ENCODE measurements around the gene KRABD2.
A peak's percentile ranks its signal among the peaks of the same experiment; 100 is the strongest.

The KRABD2 gene

DNA sequence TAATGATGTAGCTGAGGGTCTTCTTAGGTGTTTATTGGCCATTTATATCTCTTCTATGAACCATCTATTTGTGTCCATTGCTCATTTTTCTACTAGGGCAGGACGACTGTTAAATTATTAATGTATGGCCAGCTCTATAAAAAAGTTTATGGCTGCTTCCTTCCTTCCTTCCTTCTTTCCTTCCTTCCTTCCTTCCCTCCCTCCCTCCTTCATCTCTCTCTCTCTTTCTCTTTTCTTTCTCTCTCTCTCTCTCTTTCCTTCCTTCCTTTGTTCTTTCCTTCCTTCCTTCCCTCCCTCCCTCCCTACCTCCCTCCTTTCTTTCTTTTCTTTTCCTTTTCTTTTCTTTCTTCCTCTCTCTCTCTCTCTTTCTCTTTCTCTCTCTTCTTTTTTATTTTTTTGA is 42.0 kb upstream of the KRABD2 start:
- no peaks in the 10 kb centered on the region for H3K27me3 ChIP-seq
- peaks cover 0 to 35% (median 19%) of the 10 kb centered on the region in 4 donors for H3K4me1 ChIP-seq
- intact Hi-C loops (cut with DNase I), result loop anchor here in 1 of 2 donors (10.0 kb wide), 1 partner anchor 56 kb away; no protein-coding TSS in a partner anchor
- H3K36me3 ChIP-seq, result no peaks in the 10 kb centered on the region
- H3K4me3 ChIP-seq, result no peak overlapping the region
- no peak for ATAC-seq
- DNase-seq, result no peak
- peak overlapping the region in 2 of 3 donors; percentile 43 to 56 for H3K27ac ChIP-seq
- H3K9me3 ChIP-seq, result no peaks in the 10 kb centered on the region
- WGBS (ENCODE audit: insufficient coverage, low coverage, low lambda C conversion rate, missing lambda C conversion rate), result 75% methylated on average over 1 of the region's 1 CpG
- TF ChIP-seq, protein P1, sequence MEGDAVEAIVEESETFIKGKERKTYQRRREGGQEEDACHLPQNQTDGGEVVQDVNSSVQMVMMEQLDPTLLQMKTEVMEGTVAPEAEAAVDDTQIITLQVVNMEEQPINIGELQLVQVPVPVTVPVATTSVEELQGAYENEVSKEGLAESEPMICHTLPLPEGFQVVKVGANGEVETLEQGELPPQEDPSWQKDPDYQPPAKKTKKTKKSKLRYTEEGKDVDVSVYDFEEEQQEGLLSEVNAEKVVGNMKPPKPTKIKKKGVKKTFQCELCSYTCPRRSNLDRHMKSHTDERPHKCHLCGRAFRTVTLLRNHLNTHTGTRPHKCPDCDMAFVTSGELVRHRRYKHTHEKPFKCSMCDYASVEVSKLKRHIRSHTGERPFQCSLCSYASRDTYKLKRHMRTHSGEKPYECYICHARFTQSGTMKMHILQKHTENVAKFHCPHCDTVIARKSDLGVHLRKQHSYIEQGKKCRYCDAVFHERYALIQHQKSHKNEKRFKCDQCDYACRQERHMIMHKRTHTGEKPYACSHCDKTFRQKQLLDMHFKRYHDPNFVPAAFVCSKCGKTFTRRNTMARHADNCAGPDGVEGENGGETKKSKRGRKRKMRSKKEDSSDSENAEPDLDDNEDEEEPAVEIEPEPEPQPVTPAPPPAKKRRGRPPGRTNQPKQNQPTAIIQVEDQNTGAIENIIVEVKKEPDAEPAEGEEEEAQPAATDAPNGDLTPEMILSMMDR (IDR thresholded peaks at IDR 0.05), result no peak
- no peak for TF ChIP-seq POLR2A (IDR thresholded peaks at IDR 0.05)

DNA sequence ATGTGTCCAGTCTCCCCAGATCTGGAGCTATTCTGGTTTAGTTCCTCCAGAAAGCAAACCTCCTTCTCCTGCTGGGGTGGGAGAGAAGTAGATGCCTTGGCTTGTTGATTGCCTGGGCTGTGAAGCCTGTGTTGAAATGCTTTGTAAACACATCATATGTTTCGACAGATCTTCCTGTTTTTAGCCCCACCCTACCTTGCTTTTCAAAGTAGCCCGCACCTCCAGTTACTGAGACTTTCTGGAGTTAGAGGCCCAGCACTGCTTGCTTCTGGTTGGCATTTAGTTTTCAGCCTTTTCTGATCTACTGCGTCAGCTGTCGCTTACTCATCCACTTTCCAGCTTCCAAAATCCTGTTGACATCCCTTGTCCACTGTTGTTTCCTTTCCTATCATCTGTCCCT is 41.3 kb upstream of the KRABD2 start:
- WGBS (ENCODE audit: insufficient coverage, low coverage, low lambda C conversion rate, missing lambda C conversion rate), result 32% methylated on average over 4 of the region's 4 CpGs
- Histone ChIP-seq H3K9me3 (no peaks in the 10 kb centered on the region), H3K4me1 (peaks cover 0 to 39% (median 19%) of the 10 kb centered on the region in 4 donors), H3K27me3 (no peaks in the 10 kb centered on the region), H3K4me3 (no peak overlapping the region), H3K36me3 (no peaks in the 10 kb centered on the region), H3K27ac (peak overlapping the region in 2 of 3 donors; percentile 43 to 56)
- ATAC-seq, result peak; percentile 51 to 73 (median 60)
- DNase-seq, result peak in 1 of 3 donors; percentile 61
- TF ChIP-seq POLR2A (IDR thresholded peaks at IDR 0.05), result no peak
- TF ChIP-seq, protein P1 (IDR thresholded peaks at IDR 0.05), result no peak
- intact Hi-C loops (cut with DNase I), result loop anchor here in 1 of 2 donors (10.0 kb wide), 1 partner anchor 57 kb away; no protein-coding TSS in a partner anchor

DNA sequence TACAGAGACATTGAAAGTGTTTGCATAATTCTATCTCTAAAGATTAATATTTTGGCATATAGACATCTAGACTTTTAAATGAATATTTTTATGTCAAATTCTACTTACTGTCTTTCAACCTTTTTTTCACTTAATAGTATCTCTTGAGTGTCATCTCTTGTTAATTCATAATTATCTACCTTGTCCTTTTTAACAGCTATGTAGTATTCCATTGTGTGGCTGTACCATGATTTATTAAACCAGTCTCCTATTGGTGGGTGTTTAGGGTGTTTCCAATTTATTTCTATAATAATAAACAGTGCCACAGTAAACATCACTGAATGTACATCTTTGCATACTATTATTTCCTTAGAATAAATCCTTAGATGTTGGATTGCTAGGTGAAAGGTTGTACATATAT is 37.4 kb upstream of the KRABD2 start:
- H3K27me3 ChIP-seq, result no peaks in the 10 kb centered on the region
- no peak for ATAC-seq
- no peak for DNase-seq
- TF ChIP-seq, protein P1 (IDR thresholded peaks at IDR 0.05), result no peak
- TF ChIP-seq POLR2A (IDR thresholded peaks at IDR 0.05), result no peak
- H3K4me1 ChIP-seq, result peaks cover 0 to 25% (median 5%) of the 10 kb centered on the region in 4 donors
- no peak overlapping the region for H3K4me3 ChIP-seq
- no peaks in the 10 kb centered on the region for H3K36me3 ChIP-seq
- no peaks in the 10 kb centered on the region for H3K9me3 ChIP-seq
- intact Hi-C loops (cut with DNase I), result loop anchor here in 1 of 2 donors (10.0 kb wide), 1 partner anchor 61 kb away; no protein-coding TSS in a partner anchor
- no peak overlapping the region for H3K27ac ChIP-seq

DNA sequence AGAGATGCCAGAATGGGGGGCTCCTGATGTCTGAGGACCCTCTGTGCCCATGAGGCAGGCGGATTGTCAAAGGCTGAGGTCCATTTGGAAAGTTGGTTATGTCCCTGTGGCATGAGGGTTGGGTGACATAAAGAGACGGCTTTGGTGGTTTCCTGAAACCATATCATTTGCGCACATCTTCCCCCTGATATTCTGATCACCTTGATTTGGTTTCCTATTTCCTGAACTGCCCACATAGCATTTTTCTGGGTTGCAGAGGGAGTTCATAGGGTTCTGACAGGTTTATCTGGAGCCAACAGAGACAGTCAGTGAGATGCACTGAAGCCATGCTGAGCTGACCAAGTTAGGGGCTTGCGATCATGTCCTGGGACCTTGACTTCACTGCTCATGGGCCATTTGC is 36.8 kb upstream of the KRABD2 start:
- ATAC-seq (no peak), DNase-seq (no peak)
- Histone ChIP-seq H3K27ac (no peak overlapping the region), H3K4me3 (no peak overlapping the region), H3K4me1 (peaks cover 0 to 24% (median 4%) of the 10 kb centered on the region in 4 donors), H3K27me3 (no peaks in the 10 kb centered on the region), H3K36me3 (no peaks in the 10 kb centered on the region), H3K9me3 (no peaks in the 10 kb centered on the region)
- WGBS (ENCODE audit: insufficient coverage, low coverage, low lambda C conversion rate, missing lambda C conversion rate), result 60% methylated on average over 4 of the region's 4 CpGs
- intact Hi-C loops (cut with DNase I), result loop anchor here in 1 of 2 donors (10.0 kb wide), 1 partner anchor 61 kb away; no protein-coding TSS in a partner anchor
- TF ChIP-seq POLR2A (IDR thresholded peaks at IDR 0.05), result no peak
- TF ChIP-seq, protein P1 (IDR thresholded peaks at IDR 0.05), result no peak
